GM19468 (cell line): ENCODE results near the gene SYT14.
"Not testable (repeated sequence)": the region's sequence is repeated elsewhere in the genome, so short reads cannot be mapped to it uniquely, and the experiment has no call there.

Experiments used
- ATAC-seq: cut with Tn5 transposase; IDR thresholded peaks from one replicate; pipeline ENCODE4 v1.9.1; 2021; ENCODE audit warnings: mild to moderate bottlenecking, moderate library complexity, moderate number of reproducible peaks; ENCODE audit not compliant: unreplicated experiment; ENCODE audit errors: extremely low read depth

Gene SYT14

GRCh38 chr1:210022044-210022443 lies 84.0 kb downstream of the SYT14 start:
- ATAC-seq, result no peak

DNA sequence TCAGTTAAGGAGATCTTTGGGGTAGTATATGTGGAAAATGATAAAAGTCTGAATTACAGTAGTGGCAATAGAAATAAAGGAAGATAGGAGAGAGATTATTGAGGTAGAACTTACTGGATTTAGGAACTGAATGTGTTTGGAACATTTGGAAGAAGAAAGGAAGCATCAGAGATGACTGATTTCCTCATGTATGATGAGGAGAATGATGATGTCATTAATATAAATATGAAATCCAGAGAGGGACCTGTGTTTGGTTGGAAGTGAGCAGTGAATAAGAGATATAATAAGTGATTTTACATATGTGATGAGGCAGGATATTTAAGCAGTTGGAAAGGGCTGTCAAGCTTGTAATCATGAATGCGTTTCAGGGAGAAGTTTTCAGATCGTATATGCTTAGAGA lies 86.3 kb downstream of the SYT14 start:
- no peak for ATAC-seq

DNA sequence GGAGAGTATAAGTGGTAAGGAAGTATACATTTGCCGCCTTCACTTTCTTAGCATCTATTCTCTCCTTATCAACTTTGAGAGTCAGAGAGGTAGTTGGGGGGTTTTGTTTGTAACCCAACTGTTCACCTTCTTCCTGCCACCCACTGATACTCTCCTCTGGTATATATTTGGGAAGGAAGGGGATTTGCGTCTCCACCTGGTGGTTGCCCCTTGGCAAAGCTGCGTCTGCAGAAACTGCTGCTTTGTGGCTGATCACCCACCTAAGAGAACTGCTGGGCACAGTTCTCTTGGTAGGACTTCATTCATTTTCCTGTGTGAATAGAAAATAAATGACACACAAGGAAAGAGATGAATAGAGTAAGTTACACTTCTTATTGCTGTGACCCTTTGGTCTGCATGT lies 87.0 kb downstream of the SYT14 start:
- ATAC-seq, result no peak

- no peak for ATAC-seq
These were observed 87.9 kb downstream of the SYT14 start for GRCh38 chr1:210025870-210026269.

DNA sequence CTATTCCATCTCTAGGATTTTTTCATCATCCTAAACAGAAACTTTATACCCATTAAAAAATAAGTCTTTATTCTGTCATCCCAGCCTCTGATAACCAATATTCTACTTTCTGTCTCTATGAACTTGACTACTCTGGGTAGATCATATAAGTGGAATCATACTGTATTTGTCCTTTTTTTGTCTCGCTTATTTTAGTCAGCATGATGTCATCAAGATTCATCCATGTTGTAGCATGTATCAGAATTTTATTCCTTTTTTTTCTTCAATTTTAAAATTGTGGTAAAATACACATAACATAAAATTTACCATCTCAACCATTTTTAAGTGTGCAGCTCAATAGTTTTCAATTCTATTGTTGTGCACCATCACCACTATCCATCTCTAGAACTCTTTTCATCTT lies 90.0 kb downstream of the SYT14 start:
- ATAC-seq, result no peak

GRCh38 chr1:210031473-210031872 lies 93.5 kb downstream of the SYT14 start:
- ATAC-seq, result no peak

DNA sequence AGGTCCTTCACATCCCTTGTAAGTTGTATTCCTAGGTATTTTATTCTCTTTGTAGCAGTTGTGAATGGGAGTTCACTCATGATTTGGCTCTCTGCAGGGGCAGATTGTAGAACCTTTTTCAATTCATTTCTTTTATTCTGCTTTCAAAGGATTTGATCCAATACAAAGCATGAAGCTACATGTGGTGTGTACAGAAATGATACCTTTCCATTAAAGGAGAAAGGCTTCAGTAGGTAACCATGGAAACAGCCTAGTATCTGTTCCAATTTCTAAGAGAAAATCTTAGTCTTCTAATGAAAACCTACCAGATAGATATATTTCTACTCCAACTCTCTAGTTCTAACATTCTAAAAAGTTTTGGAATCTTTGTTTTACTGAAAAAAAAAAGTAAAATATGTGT lies 105.0 kb downstream of the SYT14 start:
- no peak for ATAC-seq

DNA sequence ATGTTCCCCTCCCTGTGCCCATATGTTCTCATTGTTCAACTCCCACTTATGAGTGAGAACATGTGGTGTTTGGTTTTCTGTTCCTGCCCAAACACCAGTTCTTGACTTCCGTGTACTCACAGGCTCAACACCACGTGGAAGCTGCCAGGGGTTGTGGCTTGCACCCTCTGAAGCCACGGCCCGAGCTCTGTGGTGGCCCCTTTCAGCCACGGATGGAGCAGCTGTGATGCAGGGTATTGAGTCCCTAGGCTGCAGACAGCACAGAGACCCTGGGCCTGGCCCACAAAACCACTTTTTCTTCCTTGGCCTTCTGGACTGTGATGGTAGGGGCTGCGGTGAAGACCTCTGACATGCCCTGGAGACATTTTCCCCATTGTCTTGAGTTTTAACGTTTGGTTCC lies 111.6 kb downstream of the SYT14 start:
- ATAC-seq, result no peak

- ATAC-seq, result not testable (repeated sequence)
These were observed 112.5 kb downstream of the SYT14 start for GRCh38 chr1:210050491-210050890.

- ATAC-seq, result no peak
These were observed 115.1 kb downstream of the SYT14 start for GRCh38 chr1:210053126-210053525.

GRCh38 chr1:210057593-210057992 lies 119.6 kb downstream of the SYT14 start:
- ATAC-seq, result no peak

GRCh38 chr1:210061992-210062391 lies 124.0 kb downstream of the SYT14 start:
- no peak for ATAC-seq

DNA sequence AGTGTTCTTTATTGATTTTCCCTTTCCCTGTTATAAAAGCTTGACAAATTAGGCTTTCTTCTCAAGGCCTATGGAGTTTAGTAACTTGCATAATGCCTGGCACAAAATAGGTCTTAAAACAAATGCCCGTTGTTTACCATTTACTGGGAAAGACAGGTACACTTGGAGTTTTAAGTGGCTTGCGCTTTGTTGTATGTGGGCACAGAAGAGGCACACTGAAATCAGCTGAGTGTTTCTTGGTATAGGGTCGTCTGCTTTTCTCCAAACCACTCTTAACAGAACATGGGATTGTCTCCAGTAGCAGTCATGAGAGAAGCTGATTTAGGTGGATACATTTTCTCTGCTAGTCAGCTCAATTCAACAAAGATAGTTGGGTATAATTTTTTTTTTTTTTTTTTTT lies 132.5 kb downstream of the SYT14 start:
- ATAC-seq, result no peak

DNA sequence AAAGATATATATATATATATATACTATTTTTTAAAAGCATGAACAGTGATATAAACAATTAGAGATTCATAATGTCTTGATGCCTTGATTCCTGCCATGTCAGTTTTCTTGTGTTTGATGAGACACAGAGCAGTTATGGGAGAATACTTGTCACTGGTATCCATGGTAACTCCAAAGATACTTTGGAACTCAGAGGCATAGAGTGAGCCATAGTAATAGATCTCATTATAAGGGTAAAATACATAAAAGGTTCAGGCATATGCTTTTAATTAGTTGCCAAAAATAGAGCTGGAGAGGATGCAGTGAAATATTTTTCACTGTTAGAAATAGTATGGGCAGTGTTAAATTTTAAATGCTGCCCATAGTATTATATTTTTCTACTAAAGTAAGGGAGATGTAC lies 134.1 kb downstream of the SYT14 start:
- ATAC-seq, result no peak

DNA sequence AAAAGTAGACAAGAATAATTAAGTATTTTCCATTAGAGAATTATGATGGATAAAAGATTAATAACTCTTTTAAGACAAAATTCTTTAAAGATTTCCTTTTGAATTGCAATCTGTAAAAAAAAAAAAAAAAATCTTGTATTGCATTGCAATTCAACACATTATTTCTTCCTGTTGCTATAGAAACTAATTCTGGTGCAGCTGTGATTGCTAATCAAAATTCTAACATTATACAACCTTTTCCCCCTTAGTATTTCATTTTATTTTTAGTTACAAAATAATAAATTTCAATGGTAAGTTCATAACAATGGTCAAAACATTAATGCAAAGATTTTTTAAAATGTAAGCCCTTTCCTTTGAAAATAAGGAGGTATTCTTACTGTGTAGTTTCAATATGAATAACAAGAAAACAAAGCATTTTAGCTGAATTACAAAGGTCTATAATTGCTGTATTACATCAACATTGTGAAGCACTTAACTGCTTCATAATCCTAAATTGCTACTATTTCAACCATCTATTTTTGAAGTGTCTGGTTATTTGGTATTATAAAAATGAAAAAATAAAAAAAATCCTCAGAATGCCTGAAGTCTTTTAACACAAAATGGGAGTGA lies 135.0 kb downstream of the SYT14 start:
- no peak for ATAC-seq

DNA sequence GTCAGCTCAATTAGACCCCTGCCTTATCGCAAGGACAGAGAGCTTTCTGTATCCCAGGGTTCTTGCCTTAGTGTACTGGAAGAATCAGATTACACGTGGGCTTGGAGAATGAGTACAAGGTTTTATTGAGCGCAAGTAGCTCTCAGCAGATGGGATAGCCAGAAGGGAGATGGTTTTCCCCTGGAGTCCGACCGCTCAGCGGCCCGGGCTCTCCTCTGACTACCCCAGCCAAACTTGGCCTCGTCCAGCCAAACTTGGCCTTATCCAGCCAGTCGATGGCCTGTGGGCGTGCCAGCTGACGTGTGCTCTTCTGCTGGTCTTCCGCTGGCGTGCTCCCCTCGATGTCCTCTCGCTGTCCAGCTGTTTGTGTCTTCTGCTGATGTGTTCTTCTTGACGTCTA lies 136.9 kb downstream of the SYT14 start:
- no peak for ATAC-seq

DNA sequence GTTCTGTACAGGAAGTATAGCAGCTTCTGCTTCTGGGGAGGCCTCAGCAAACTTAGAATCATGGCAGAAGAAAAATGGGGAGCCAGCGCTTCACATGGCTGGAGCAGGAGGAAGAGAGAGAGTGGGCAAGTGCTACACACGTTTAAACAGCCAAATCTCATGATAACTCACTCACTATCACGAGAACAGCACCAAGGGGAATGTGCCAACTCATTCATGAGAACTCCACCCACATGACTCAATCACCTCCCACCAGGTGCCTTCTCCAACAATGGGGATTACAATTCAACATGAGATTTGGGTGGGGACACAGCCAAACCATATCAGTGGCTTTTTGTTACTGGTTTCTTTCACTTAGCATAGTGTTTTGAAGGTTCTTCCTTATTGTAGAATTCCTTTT lies 138.6 kb downstream of the SYT14 start:
- ATAC-seq, result no peak

DNA sequence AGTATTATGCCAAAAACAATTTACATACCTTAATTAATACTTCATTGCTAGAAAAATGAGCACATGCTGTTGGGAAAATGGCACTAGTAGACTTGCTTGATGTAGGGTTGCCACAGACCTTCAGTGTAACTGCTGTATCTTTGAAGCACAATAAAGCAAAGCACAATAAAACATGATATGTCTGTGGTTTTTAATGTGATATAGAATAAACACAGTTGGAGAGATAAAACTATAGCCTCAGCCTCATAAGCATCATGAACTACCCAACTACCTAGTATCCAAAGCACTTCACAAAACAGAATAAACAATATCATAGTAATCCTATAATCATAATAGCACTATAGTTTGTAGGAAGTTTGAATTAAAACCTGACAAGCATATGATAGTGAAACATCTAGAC lies 143.5 kb downstream of the SYT14 start:
- no peak for ATAC-seq

GRCh38 chr1:210085359-210085758 lies 147.3 kb downstream of the SYT14 start:
- ATAC-seq, result no peak

GRCh38 chr1:210087058-210087457 lies 149.0 kb downstream of the SYT14 start:
- no peak for ATAC-seq

- ATAC-seq, result no peak
These were observed 151.8 kb downstream of the SYT14 start for GRCh38 chr1:210089855-210090254.

DNA sequence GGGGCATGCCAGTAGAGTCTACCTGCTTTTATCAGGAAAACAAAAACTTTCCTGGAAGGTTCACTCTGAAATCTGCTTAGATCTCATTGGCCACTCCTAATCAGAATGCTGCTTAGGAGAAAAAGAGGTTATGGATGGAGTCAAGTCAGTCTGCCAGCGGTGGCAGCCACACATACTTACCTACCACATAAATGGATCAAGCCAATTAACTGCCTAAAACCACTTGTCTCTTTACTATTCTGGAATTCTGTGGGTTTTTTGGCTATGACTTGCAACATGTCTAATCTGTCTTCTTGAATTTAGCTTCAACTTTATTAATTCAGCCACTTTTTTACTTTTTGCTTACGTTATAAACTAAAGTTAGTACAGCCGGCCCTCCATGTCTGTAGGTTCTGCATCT lies 154.3 kb downstream of the SYT14 start:
- ATAC-seq, result no peak

GRCh38 chr1:210093461-210093860 lies 155.4 kb downstream of the SYT14 start:
- no peak for ATAC-seq
